HG03565 (cell line): ENCODE results near the gene LARP1B.
"Not testable (repeated sequence)": the region's sequence is repeated elsewhere in the genome, so short reads cannot be mapped to it uniquely, and the experiment has no call there.

Experiments used
- ATAC-seq: cut with Tn5 transposase; IDR thresholded peaks from one replicate; pipeline ENCODE4 v1.9.1; 2021; ENCODE audit warnings: mild to moderate bottlenecking, moderate library complexity; ENCODE audit not compliant: unreplicated experiment

Gene LARP1B

GRCh38 chr4:128220286-128221235 is 159.4 kb downstream of the LARP1B start:
- ATAC-seq: peak; percentile 87

- ATAC-seq: no peak
Observed at GRCh38 chr4:128221586-128221985, 160.5 kb downstream of the LARP1B start.

- ATAC-seq: no peak
Observed at GRCh38 chr4:128225148-128225547, 164.0 kb downstream of the LARP1B start.

GRCh38 chr4:128227991-128228571 is 167.0 kb downstream of the LARP1B start:
- no peak for ATAC-seq

GRCh38 chr4:128228845-128229795 is 168.0 kb downstream of the LARP1B start:
- no peak for ATAC-seq

GRCh38 chr4:128232719-128233118 is 171.6 kb downstream of the LARP1B start:
- ATAC-seq: no peak

GRCh38 chr4:128234836-128235235 is 173.7 kb downstream of the LARP1B start:
- ATAC-seq: no peak

- ATAC-seq: no peak
Observed at GRCh38 chr4:128241019-128241418, 179.9 kb downstream of the LARP1B start.

DNA sequence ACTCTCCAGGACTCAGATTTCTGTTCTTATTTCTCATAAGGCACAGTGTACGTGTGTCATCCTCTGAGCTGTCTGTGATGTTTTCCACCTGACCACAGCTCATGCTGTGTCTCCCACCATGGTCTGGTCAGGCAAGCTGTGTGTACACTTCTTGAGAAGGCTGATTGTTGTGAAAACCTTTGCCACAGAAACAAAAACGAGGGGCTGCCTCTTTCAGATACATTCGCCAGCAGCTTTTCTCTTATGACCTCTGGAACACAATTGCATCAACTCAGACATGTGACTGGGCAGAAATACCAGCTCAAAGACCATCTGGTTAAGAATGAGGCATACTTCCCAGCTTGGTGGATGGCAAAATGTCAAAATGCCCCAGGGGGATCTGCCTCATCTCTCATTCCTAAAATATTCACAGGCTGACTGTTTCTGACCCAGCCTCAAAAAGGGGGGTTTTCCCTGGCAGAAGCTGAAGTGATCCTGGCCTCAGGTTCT is 180.4 kb downstream of the LARP1B start:
- ATAC-seq: no peak

GRCh38 chr4:128241981-128242380 is 180.9 kb downstream of the LARP1B start:
- no peak for ATAC-seq

GRCh38 chr4:128242601-128243000 is 181.5 kb downstream of the LARP1B start:
- no peak for ATAC-seq

- ATAC-seq: no peak
Observed at GRCh38 chr4:128244379-128244778, 183.3 kb downstream of the LARP1B start.

DNA sequence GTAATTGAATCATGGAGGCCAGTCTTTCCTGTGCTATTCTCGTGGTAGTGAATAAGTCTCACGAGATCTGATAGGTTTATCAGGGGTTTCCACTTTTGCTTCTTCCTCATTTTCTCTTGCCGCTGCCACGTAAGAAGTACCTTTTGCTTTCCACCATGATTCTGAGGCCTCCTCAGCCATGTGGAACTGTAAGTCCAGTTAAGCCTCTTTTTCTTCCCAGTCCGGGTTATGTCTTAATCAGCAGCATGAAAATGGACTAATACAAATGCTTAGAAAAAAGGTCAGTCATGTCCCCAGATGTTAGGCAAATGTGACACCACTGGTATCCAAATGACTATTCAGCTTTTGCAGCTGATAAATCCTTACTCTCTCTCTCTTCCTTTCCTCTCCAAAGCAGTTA is 184.3 kb downstream of the LARP1B start:
- not testable (repeated sequence) for ATAC-seq

DNA sequence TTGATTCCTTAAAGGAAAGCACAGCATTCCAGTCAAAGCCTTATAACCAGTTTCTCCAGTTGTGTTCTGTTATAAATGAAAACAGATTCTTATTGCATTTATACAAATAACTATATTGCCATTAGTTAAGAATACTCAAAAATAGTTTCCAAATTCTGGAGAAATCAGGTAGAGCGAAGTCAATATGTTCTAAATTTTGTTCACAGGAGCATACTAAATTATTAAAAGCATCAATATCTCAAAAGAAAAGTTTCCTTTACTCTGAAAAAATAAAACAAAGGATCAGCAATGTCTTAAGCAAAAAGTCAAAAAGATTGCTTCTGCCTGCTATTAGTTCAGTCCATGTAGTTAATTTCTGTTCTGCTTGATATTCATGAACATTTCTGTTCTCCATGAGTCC is 186.8 kb downstream of the LARP1B start:
- ATAC-seq: no peak

DNA sequence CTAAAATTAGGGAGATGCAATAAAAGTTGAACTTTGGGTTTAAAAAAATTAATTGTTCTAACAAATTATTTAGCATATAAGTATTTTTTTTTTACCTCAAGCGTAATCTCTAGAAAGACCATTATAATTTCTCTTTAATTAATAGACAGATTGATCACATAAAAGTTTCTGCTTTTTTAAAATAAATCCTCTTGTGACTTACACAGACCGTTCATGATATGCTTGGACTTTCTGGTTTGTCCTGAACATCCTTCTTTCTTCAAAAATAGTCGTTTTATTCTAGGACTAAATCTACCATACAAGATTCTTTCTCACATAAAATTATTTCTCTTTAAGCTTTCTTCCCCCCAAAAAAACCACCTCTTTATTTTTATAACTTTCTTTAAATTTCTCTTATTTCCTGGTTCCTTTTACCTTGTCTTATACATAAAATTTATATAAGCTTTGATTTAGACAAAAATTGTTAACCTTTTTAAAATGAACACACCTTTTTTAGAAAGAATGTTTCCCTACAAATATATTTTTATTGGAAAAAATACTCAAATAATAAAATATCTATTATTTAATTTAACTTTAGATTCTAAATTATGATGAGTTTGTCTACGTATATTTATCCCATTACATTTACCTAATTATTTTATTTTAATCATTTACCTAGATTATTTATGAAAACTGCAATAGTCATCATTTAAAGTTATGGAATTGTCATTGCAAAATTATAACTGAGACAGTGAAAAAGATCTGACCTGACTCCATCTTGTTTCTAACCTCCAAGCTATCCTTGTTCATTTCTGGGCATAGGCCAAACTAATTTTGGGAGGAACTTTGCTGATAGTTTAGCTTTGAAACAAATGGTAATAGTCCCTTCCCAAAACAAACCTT is 188.9 kb downstream of the LARP1B start:
- ATAC-seq: no peak

DNA sequence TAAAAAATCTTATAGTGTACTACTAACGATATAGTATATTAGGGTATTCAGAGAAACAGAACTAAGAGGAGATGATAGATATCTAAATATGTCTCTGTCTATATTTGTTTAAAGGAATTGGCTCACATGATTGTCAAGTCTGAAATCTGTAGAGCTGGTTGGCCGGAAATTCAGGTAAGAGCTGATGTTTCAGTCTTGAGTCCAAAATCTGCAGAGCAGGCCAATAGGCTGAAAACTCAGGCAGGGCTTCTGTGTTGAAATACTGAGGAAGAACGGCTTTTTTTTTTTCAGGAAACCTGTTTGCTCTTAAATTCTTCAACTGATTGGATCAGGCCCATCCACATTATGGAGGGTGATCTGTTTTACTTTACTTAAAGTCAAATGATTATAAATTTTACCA is 194.8 kb downstream of the LARP1B start:
- ATAC-seq: no peak

DNA sequence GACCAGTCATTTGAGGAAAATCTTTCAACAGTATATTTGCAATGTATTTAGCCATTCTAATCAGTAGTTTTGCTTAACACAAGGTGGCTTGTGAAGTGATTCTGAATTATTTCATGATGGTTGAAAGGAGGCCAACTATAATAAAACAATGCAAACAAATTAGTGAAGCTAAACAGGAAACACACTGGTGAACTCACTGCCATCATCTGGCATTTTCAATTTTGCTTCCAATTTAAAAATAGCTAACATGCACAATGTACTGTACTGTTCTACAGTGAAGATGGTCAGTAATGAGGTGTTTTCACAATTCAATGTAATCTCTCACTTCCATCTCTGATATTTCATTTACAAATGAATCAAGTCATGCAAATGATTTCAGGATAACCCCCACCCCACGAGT is 195.4 kb downstream of the LARP1B start:
- ATAC-seq: no peak

DNA sequence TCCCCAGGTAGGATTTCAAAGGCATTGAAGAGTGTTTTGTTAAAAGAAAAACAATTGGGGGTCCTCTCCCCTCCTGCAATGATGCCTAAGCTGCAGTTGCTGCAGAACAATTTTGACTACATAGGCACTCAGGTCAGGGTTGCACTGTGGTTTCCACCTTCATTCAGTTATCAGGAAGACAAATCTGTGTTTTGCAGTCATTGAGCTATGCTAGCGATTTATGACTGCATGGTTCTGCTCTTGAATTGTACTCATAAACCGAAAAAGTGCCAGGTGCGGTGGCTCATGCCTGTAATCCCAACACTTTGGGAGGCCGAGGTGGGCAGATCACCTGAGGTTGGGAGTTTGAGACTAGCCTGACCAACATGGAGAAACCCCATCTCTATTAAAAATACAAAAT is 197.1 kb downstream of the LARP1B start:
- not testable (repeated sequence) for ATAC-seq

DNA sequence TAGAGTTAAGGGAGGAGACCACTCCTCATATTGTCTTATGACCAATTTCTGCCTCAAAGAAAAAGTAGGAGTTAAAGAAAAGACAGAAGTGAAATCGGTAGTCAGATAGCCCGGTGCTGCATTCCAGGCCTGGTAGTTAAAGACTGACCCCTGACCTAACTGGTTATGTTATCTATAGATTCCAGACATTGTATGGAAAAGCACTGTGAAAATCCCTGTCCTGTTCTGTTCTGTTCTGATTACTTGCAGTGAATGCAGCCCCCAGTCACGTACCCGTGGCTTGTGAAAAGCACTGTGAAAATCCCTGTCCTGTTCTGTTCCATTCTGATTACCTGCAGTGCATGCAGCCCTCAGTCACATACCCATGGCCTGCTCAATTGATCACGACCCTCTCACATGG is 198.8 kb downstream of the LARP1B start:
- ATAC-seq: not testable (repeated sequence)
